ENCODE data around the gene RAB37.
A peak's percentile ranks its signal among the peaks of the same experiment; 100 is the strongest.

Gene RAB37

GRCh38 chr17:74728702-74729075, 8.4 kb upstream of the RAB37 start:
- no peak for DNase-seq

- DNase-seq: no peak
Measured at GRCh38 chr17:74729368-74729767, 7.7 kb upstream of the RAB37 start.

- DNase-seq: no peak
Measured at GRCh38 chr17:74729866-74730265, 7.2 kb upstream of the RAB37 start.

GRCh38 chr17:74730491-74731346, 6.3 kb upstream of the RAB37 start:
- no peak for DNase-seq

- no peak for DNase-seq
Measured at GRCh38 chr17:74731347-74731605, 5.8 kb upstream of the RAB37 start.

- no peak for DNase-seq
Measured at GRCh38 chr17:74732042-74732867, 4.8 kb upstream of the RAB37 start.

- DNase-seq: no peak
Measured at GRCh38 chr17:74733365-74734122, 3.5 kb upstream of the RAB37 start.

- DNase-seq: no peak
Measured at GRCh38 chr17:74734256-74734655, 2.8 kb upstream of the RAB37 start.

GRCh38 chr17:74737299-74738050, 419 bp downstream of the RAB37 start:
- no peak for DNase-seq

GRCh38 chr17:74738051-74738996, 1.3 kb downstream of the RAB37 start:
- peak; percentile 58 for DNase-seq

- no peak for DNase-seq
Measured at GRCh38 chr17:74739227-74739831, 2.3 kb downstream of the RAB37 start.

- no peak for DNase-seq
Measured at GRCh38 chr17:74740173-74740572, 3.1 kb downstream of the RAB37 start.

GRCh38 chr17:74740641-74741387, 3.8 kb downstream of the RAB37 start:
- DNase-seq: no peak

- DNase-seq: peak; percentile 89
Measured at GRCh38 chr17:74742153-74742515, 5.1 kb downstream of the RAB37 start.

GRCh38 chr17:74742978-74743545, 6.0 kb downstream of the RAB37 start:
- no peak for DNase-seq

- DNase-seq: no peak
Measured at GRCh38 chr17:74743755-74744154, 6.7 kb downstream of the RAB37 start.

- no peak for DNase-seq
Measured at GRCh38 chr17:74744349-74744713, 7.3 kb downstream of the RAB37 start.

GRCh38 chr17:74744714-74745547, 7.9 kb downstream of the RAB37 start:
- peak; percentile 44 for DNase-seq

GRCh38 chr17:74745548-74746177, 8.6 kb downstream of the RAB37 start:
- no peak for DNase-seq
